ENCODE measurements around the gene FBN2. TPM values are rescaled to one million over a fixed set of nuclear protein-coding genes. Genes with fewer than 3 reads are reported as not detected.

The FBN2 gene
- total RNA-seq, 2 experiments from 2014 or later: not detected

DNA sequence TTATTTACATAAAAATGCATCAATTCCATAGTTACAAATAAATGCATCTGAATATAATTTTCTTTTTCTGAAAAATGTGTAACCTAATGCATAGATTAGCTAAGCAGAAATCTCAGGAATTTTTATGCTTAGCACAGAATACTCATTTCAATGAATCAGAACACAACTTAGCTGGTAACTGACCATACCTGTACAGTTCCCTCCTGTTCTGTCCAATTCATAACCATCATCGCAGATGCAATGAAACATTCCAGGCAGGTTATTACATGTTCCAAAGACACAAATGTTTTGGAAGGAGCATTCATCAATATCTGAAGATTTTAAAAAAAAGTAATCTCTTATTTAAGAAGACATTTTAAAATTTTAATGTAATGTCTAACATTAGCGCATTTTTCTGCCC lies 219.4 kb downstream of the FBN2 start:
- no peak for DNase-seq
- H3K4me1 Mint-ChIP-seq: no peaks in the 10 kb centered on the region
- no peak overlapping the region for H3K4me3 Mint-ChIP-seq
- no peaks in the 10 kb centered on the region for H3K9me3 Mint-ChIP-seq
- H3K36me3 Mint-ChIP-seq: no peaks in the 10 kb centered on the region
- peaks cover 5% of the 10 kb centered on the region for H3K27me3 Mint-ChIP-seq
- H3K27ac Mint-ChIP-seq: no peak overlapping the region

DNA sequence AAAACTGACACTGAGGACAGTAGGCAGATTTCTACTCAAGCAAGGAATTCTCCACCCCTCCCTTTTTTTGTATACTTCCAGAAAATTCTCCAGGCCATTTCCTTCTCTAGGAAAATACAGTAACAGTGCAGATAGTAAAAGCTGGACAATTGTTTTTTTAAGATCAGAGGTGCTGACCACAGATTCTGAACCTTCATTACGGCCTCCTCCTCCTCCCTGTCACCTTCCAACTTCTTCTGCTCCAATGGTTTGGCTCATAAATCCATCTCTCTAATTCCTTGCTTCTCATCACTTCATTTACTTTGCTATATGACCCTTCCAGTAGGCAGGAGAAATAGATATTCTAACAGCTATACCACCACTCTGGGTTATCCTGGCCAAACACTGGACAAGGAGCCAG lies 220.6 kb downstream of the FBN2 start:
- Mint-ChIP-seq H3K27ac (no peak overlapping the region), H3K4me3 (no peak overlapping the region), H3K4me1 (no peaks in the 10 kb centered on the region), H3K36me3 (no peaks in the 10 kb centered on the region), H3K27me3 (peaks cover 5% of the 10 kb centered on the region), H3K9me3 (no peaks in the 10 kb centered on the region)
- no peak for DNase-seq

DNA sequence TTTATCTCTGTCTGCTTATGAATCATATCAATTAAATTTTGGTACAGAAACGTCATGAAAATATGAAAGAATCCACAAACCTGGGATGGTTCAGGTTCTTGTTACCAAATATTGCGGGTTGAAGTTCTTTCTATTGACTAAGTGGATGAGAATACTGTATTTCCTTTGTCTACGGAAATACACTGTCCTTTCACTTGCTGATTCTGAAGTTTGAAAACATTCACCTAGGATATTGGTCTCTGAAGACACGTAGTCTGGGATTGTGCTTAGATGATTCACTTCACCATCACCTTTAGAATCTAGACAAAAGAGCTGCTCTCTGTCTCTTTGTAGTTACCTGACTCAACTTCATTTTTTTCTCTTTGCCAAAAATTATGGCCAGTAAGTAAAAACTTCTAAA lies 222.4 kb downstream of the FBN2 start:
- no peak overlapping the region for H3K27ac Mint-ChIP-seq
- no peaks in the 10 kb centered on the region for H3K4me1 Mint-ChIP-seq
- no peaks in the 10 kb centered on the region for H3K36me3 Mint-ChIP-seq
- no peak for DNase-seq
- no peaks in the 10 kb centered on the region for H3K9me3 Mint-ChIP-seq
- peaks cover 5% of the 10 kb centered on the region for H3K27me3 Mint-ChIP-seq
- H3K4me3 Mint-ChIP-seq: no peak overlapping the region

DNA sequence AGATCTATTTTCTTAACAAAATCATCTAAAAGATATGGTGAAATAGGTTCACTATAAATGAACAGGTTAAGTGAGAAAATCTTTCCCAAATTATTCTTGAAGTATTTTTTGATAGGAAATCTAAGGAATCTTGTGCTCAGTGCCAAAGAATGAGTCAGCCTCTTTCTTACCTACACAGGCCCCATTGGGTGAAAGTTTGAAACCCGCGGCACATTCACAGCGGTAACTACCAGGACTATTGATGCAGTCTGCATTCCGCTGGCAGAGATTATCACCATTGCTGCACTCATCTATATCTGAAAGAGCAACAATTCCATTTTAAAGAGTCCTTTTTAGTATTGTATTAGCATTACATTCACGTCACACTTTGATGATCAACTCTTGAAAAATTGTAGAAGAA lies 232.7 kb downstream of the FBN2 start:
- no peaks in the 10 kb centered on the region for H3K4me1 Mint-ChIP-seq
- no peak overlapping the region for H3K27ac Mint-ChIP-seq
- H3K27me3 Mint-ChIP-seq: no peaks in the 10 kb centered on the region
- H3K36me3 Mint-ChIP-seq: no peaks in the 10 kb centered on the region
- DNase-seq: no peak
- H3K4me3 Mint-ChIP-seq: no peak overlapping the region
- H3K9me3 Mint-ChIP-seq: no peaks in the 10 kb centered on the region

DNA sequence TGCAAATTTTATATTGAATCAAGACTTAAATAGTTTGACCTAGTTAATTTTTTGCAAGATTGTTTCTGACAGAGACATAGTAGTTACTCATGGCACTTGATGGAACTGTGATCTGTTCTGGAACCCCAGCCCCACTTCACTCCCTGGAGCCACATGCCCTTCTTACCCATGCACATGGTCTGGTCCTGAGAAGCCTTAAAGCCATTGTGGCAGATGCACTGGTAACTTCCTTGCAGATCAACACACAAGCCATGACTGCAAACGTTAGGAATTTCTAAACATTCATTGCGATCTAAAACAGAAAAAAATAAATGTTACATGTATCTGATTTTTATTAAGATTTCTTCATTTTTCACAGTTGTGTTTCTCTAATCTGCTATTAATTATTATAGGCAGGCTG lies 233.3 kb downstream of the FBN2 start:
- H3K9me3 Mint-ChIP-seq: no peaks in the 10 kb centered on the region
- H3K27me3 Mint-ChIP-seq: no peaks in the 10 kb centered on the region
- no peak for DNase-seq
- no peak overlapping the region for H3K27ac Mint-ChIP-seq
- no peaks in the 10 kb centered on the region for H3K36me3 Mint-ChIP-seq
- H3K4me1 Mint-ChIP-seq: no peaks in the 10 kb centered on the region
- no peak overlapping the region for H3K4me3 Mint-ChIP-seq

DNA sequence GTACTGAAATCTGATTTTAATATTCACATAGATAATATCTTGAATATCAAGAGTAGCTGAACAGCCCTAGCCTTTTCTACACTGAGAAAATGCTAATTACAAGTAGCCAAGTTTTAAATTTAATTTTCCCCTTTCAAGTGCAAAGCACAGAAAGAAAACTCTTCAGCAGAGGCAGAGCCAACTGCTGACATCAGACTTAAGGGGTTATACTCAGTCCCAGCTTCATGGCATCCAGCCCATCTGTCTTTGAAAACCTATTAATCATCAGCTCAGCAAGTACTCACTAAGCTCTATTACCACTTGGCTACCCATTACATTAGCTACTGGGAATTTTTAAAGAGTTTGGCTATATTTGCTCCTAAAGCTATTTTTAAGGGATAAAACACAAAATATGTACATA lies 234.0 kb downstream of the FBN2 start:
- H3K4me1 Mint-ChIP-seq: no peaks in the 10 kb centered on the region
- H3K27me3 Mint-ChIP-seq: no peaks in the 10 kb centered on the region
- H3K9me3 Mint-ChIP-seq: no peaks in the 10 kb centered on the region
- no peak overlapping the region for H3K27ac Mint-ChIP-seq
- H3K36me3 Mint-ChIP-seq: no peaks in the 10 kb centered on the region
- no peak for DNase-seq
- no peak overlapping the region for H3K4me3 Mint-ChIP-seq

DNA sequence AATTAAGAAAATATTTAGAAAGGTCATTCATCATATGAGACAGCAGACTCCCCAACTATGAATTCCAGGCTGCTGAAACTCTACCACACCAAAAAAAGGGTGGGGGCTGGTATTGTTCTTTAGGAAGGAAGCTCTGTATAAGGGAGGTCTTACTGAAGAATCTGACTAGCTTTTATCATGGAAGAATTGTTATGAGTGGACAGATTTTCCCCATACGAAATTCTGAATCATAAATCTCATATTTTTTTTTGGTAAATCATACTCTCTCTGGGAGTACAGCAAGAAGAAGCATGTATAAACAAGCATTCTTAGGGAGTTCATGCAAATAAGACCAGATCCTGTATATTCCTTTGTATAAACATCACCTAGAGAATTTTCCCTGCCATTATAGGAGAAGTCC lies 234.5 kb downstream of the FBN2 start:
- no peaks in the 10 kb centered on the region for H3K27me3 Mint-ChIP-seq
- no peak overlapping the region for H3K4me3 Mint-ChIP-seq
- H3K36me3 Mint-ChIP-seq: no peaks in the 10 kb centered on the region

DNA sequence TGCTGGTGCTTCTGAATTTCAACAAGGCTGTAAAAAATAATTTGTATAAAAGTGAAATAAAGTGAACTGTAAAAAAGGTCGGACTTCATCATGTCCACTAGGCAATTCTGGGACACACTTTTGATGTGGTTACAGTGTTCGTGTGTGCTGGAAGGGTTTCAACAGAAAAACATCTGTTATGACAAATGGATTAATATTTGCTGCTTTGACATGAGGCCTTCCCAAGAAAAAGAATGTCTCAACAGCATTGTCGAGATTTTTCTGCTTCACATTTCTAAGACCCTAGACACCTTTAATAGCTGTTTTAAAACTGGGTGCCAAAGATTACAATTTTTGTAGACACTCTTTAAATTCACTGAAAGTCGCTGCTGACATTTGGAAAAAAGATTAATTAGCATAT lies 237.9 kb downstream of the FBN2 start:
- H3K9me3 Mint-ChIP-seq: no peaks in the 10 kb centered on the region
- H3K36me3 Mint-ChIP-seq: no peaks in the 10 kb centered on the region
- no peaks in the 10 kb centered on the region for H3K27me3 Mint-ChIP-seq
- H3K27ac Mint-ChIP-seq: no peak overlapping the region
- no peak overlapping the region for H3K4me3 Mint-ChIP-seq
- no peaks in the 10 kb centered on the region for H3K4me1 Mint-ChIP-seq
- DNase-seq: no peak

More for the DNA sequence above, 234.5 kb downstream of the FBN2 start:
- no peaks in the 10 kb centered on the region for H3K4me1 Mint-ChIP-seq
- no peak for DNase-seq
- no peaks in the 10 kb centered on the region for H3K9me3 Mint-ChIP-seq
- H3K27ac Mint-ChIP-seq: no peak overlapping the region

DNA sequence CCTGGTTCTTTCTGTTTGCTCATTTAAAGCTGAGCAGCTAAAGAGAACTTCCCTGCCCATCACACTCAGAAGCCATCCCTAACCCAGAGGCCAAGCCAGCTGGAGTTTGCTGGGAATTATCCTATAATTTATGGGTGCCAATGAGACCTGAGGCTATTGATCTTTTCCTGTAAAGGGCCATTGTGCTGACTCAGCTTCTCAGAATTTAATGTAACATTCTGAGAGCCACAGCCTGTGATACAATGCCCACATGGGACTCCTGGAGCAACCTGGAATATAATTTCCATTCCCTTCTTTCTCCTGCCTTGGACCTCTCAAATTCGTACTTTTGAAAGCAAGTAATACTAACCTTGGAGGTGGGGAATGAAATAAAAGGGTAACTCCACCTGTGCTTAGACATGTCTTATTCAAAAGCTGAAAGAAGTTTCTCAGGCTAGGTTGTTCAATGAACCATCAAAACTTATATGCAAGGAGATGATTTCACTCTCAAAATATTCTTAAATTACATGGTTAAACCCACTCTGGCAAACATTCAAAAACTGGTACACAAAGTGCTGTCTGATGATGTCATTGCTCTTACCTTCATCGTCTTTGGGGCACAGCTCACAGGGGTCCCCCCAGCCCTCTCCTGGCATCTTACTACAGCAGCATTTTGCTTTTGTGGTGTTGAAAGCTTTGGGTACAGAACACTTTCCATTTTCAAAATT lies 247.7 kb downstream of the FBN2 start:
- Mint-ChIP-seq H3K27ac (no peak overlapping the region), H3K4me3 (no peak overlapping the region), H3K4me1 (no peaks in the 10 kb centered on the region), H3K36me3 (no peaks in the 10 kb centered on the region), H3K27me3 (no peaks in the 10 kb centered on the region), H3K9me3 (no peaks in the 10 kb centered on the region)
- DNase-seq: no peak

DNA sequence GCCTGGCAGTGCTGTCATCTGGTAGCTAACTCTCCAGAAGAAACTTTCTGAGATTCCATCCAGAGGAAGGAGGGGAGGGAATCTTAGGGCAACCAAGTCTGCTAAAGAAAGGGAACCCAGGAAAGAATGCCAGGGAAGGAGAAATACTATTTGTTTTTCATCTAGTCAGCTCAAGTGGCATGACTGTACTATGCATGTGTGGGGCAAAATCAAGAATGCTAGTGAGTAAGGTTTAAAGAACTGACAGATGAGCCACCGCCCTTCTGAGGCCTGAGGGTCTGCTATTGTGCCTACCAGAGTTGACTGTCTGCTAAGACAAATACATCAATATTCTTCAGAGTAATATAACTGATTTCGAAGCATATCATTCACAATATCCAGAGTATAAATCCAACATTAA lies 250.3 kb downstream of the FBN2 start:
- H3K4me1 Mint-ChIP-seq: no peaks in the 10 kb centered on the region
- H3K9me3 Mint-ChIP-seq: no peaks in the 10 kb centered on the region
- H3K36me3 Mint-ChIP-seq: no peaks in the 10 kb centered on the region
- no peaks in the 10 kb centered on the region for H3K27me3 Mint-ChIP-seq
- no peak for DNase-seq
- no peak overlapping the region for H3K27ac Mint-ChIP-seq
- no peak overlapping the region for H3K4me3 Mint-ChIP-seq

DNA sequence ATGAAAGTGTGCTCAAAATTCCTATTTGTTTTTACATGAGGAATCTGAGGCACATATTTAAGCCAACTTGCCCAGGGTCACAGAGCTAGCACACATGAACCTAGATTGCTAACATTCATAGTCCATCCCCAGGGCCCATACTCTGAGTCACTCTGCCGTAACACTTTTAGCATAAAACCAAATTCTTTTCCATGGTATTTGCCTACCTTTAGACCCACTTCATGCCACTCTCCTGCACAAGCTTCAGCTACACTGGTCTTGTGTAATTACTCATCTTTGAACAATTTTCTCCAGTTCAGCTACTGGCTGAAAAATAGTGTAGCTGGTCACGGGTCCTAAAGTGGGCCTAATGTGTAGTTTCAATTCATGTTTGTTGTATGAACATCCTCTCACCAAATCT lies 253.8 kb downstream of the FBN2 start:
- Mint-ChIP-seq H3K4me1 (no peaks in the 10 kb centered on the region), H3K27ac (no peak overlapping the region), H3K4me3 (no peak overlapping the region), H3K27me3 (no peaks in the 10 kb centered on the region), H3K36me3 (no peaks in the 10 kb centered on the region), H3K9me3 (no peaks in the 10 kb centered on the region)
- no peak for DNase-seq

DNA sequence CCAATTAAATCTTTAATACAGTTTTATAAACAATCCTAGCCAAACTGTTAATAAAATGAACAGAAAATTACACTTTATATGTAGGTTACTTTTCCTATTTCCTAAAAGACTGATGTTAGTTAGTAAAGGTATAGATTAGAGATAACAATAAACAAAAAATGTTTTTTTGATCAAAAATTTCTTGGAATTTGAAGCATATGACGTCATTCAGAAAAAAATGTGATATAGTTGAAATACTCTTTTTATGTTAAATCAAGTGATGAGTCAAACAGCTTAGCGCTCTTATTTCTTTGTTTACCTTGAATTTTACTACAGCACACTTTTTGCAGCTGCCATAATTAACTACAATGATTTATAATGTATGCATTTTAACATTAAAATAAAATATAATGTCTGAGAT lies 258.7 kb downstream of the FBN2 start:
- Mint-ChIP-seq H3K27ac (no peak overlapping the region), H3K4me3 (no peak overlapping the region), H3K36me3 (no peaks in the 10 kb centered on the region), H3K4me1 (no peaks in the 10 kb centered on the region), H3K9me3 (no peaks in the 10 kb centered on the region), H3K27me3 (no peaks in the 10 kb centered on the region)
- DNase-seq: no peak

DNA sequence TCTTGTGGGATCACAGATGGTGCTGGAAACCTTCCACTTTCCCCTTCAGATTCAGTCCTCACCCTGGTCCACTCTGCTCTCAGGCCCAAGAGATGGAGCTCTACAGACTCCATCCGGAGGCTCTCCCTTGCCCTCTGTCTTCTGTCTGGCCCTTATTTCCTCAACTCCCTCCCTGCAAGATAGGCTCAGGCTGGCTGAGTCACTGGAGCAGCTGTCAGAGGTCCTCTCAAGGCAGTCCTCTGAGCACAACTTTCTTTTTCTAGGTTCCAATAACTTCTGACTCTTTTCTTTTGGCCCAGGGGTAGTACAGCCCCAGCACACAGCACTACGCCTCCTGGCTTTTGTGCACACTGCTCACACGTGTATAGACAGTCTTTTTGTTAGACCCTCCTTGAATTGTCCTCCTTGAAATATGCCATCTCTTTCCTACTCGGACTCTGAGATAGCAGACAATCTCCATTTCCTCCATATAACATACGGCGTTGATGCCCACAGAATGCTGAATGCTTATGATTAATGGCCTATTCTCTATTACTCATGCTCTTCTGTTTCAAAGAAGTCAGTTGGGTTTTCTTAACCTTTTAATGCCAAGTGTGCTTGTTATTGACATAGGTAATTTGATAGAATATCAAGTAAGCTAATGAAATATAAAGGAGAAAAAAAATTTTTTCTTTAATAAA lies 261.4 kb downstream of the FBN2 start:
- H3K27ac Mint-ChIP-seq: no peak overlapping the region
- H3K4me1 Mint-ChIP-seq: no peaks in the 10 kb centered on the region
- no peaks in the 10 kb centered on the region for H3K27me3 Mint-ChIP-seq
- no peak for DNase-seq
- no peaks in the 10 kb centered on the region for H3K36me3 Mint-ChIP-seq
- no peaks in the 10 kb centered on the region for H3K9me3 Mint-ChIP-seq
- no peak overlapping the region for H3K4me3 Mint-ChIP-seq

DNA sequence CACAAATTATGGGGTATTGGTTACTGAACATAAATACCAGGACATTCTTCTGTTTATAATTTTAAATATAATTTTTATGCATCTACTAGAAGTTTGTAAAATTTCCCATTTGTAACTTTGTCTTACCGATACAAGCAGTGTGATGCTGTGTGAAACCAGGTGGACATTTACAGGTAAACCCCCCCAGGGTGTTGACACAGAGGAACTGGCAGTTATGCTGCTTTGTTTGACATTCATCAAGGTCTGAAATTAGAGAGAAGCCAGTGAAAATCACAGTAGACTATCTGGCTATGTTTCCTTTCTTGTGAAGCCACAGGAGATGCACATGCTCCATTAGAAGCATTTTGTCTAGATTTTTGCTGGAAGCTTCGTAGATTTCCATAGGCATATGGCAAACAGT lies 263.6 kb downstream of the FBN2 start:
- DNase-seq: no peak
- Mint-ChIP-seq H3K27ac (no peak overlapping the region), H3K4me3 (no peak overlapping the region), H3K36me3 (no peaks in the 10 kb centered on the region), H3K27me3 (no peaks in the 10 kb centered on the region), H3K4me1 (no peaks in the 10 kb centered on the region), H3K9me3 (no peaks in the 10 kb centered on the region)

DNA sequence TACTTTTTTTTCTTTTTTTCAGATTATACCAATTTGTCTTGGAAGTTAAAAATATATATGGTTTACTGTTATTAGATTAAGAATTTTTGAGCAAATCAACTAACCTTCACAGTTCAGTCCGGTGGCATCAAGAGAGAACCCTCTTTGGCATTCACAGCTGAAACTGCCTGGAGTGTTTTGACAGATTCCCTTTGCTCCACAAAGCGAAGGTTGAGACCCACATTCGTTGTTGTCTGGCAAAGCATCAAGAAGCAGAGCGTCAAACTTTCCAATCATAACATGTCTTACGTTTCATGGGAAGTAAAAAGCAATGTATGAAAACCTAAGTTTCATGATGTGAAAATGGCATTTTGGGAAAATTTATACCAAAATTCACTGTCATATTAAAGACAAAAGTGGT lies 264.3 kb downstream of the FBN2 start:
- Mint-ChIP-seq H3K4me3 (no peak overlapping the region), H3K36me3 (no peaks in the 10 kb centered on the region), H3K27ac (no peak overlapping the region), H3K27me3 (no peaks in the 10 kb centered on the region), H3K4me1 (no peaks in the 10 kb centered on the region), H3K9me3 (no peaks in the 10 kb centered on the region)
- no peak for DNase-seq

DNA sequence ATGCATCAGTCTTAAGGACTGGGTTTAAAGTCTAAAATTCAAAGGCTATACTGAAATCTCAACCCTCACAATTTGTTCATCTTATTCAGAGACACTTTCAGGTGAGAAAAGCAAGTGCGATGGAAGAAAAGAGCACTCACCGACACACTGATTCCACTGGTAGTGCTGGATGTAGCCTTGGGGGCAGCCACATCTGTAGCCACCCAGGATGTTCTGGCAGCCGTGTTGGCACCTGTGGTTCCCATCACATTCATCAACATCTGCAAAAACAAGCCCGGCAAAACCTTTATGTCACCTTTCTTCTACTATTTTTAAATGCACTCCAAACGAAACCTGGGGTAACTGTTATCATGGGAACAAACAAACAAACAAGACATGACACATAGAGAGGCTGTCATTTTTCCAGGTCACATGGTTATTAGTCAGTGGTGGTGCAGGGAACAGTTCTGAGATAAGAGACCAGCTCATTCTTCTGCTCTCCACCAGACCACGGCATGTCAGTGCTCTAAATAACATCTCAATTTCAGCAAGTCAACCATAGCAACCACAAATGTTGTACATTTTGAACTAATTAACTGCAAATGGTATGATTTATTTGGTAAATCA lies 266.1 kb downstream of the FBN2 start:
- H3K4me1 Mint-ChIP-seq: no peaks in the 10 kb centered on the region
- H3K9me3 Mint-ChIP-seq: peaks cover under 1% of the 10 kb centered on the region
- DNase-seq: no peak
- no peak overlapping the region for H3K27ac Mint-ChIP-seq
- no peak overlapping the region for H3K4me3 Mint-ChIP-seq
- no peaks in the 10 kb centered on the region for H3K36me3 Mint-ChIP-seq
- H3K27me3 Mint-ChIP-seq: peaks cover 9% of the 10 kb centered on the region

Data from activated naive CD8-positive, alpha-beta T cell treated with anti-CD3 and anti-CD28 coated beads for 36 hours (primary cell).